HG02981 (cell line): Measurements from ENCODE around the gene BDNF.
"Not testable (repeated sequence)": the region's sequence is repeated elsewhere in the genome, so short reads cannot be mapped to it uniquely, and the experiment has no call there.

Experiments
- ATAC-seq: cut with Tn5 transposase; IDR thresholded peaks from one replicate; pipeline ENCODE4 v1.9.1; 2021; ENCODE audit warnings: mild to moderate bottlenecking, moderate library complexity; ENCODE audit not compliant: unreplicated experiment

The BDNF gene

DNA sequence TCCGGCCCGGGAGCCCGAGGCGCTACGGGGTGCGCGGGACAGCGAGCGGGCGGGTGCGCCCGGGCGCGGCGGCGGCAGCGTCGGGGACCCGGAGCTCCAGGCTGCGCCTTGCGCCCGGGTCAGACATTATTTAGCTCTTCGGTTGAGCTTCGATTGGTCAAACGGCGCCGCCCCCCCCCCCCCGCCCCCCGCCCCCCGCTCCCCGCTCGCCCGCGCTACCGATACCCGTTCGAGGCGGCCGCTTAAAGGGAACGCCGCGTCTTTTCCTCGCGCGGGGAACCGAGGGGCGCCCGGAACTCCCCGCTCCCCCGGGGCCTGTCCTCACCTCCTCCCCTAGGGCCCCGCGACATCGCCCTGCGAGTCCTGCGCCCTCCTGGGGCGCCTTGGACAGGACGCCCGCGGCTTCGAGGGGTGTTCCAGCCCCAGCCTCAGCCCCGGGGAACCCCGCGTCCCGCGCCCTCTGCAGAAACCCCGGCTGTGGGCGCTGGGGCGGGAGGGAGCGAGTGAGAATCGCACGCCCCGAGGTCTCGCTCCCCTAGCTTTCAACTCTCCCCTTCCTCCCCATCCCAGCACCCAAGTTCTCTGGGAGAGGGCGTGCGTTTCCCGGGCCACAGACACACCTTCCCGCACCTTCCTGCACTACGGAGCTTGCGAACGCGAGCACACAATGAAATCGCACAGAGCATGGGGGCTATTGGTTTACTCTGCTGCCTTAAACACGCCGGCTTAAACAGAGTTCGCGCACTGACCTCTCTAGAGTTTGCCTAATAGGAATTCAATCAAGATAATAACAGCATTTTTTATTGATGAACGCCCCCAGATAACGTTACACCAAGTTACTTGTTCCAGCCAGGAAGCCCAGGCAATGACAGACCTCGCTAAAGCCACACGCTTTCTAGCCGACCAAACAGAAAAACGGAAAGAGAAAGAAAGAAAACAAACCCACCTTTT is at the start of gene BDNF:
BDNF (minus strand) TSS at position 105 of the 951 bp plus-strand sequence. CDS start 41,891 bp downstream, outside the sequence.
- no peak for ATAC-seq

DNA sequence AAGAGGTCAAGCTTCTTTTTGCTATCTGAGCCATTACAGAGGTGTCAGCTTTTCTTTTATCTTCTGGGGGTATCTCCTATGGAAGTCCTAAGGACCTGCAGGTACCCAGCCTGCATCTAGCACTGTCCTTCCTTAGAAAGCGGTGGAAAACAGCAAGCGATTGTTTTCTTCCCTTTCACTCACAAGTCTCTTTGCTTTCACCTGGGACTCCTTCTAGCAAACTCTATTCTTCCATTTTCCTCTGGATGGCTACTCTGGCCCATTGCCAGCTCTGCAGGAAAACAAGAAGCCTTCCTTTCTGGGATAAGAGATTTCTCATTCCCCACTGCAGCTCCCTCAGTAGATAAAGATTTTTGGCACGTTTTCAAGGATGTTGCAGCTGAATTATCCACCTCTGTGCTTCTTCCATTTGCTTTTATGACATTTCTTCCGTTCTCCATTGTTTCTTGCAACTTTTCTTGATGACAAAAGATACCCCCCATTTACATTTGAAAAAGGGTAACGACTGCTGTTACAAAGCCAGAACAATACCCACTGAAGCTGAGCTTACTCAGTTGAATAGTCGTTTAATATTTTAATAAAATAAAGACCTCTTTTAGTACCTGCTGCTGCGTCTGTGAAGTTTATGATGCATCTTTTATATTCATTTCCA is 40.2 kb upstream of the BDNF start:
- ATAC-seq, result no peak

DNA sequence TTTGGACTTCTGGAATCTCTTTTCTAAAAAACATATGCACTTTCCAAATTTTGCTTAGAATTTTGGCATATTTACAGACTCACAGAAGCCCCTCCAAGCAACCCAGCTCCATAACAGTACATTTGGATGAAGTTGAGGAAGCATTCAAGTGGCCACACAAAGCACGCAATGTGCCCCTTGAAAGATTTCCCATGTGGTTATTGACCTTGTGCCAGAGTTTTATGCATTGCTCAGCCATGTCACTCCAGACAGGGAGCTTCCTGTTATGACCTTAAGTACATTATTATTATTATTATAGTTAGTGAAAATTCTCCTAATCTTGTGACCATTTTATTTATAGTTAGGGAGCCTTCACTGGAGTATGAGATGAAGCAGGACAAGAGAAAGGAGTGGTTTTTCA is 35.0 kb upstream of the BDNF start:
- no peak for ATAC-seq

DNA sequence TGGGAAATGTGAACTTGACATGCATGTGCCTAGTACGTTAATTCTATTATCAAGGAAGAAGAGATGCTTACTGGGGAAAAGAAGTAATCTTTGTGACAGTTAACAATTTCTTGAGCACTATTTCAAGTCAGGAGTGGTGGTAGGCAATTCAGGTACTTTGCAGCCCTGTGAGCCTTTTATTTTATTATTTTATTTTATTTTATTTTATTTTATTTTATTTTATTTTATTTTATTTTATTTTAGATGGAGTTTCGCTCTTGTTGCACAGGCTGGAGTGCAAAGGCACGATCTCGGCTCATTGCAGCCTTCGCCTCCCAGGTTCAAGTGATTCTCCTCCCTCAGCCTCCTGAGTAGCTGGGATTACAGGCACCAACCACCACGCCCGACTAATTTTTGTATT is 31.5 kb upstream of the BDNF start:
- ATAC-seq, result not testable (repeated sequence)

DNA sequence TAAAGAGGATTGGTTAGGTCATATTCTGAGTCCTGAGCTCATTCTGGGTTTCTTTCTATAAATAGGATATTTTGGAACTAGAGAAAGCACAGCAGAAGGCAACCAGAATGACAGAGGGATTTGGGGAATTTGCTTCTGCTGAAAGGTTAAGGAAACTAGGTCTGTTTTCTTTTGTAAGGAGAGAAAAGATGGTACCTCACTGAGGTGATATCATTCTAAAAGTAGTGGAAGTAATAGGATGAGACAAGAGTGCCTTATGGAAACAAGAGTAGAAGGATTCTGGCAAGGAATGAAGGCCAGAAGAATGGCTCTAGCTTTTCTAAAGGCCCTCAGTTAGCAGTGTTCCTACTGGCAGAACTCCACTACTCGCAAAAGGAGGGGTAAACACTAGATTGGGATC is 26.7 kb upstream of the BDNF start:
- no peak for ATAC-seq

DNA sequence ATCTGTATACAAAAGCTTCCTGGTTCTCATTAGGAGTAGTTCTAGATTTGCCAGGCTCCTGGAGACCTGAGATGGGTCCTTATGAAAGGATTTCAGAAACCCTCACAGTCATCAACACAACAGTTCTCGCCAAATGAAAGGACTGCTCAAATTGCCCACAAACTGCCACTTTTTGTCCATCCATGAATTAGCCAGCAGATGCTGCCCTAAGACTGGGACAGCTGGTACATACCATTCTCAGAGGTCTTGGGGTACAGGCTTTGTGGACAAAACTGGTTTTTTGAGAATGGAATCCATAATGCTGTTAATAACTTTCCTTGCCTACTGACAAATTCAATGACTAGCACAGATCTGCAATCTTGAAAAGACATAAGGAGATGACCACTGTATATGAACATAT is 23.4 kb upstream of the BDNF start:
- no peak for ATAC-seq

DNA sequence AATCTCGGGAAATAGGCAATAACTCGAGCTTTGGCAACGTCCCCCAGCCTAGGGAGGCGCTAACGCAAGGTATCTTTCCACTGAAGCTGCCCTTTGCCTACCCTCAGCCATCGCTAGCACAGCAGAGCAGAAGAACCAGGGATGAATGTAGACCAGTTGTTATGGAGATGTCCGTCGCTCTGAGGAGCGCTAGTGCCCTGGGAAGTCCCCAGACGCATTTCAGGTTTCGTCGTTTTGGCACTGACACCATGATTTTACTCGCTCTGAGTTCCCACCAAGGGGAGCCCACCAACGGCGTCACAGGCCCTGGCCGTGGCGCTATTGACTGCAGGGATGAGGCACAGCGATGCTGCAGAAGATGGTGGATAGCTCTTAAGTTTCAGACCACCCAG is 22.7 kb upstream of the BDNF start:
- no peak for ATAC-seq

DNA sequence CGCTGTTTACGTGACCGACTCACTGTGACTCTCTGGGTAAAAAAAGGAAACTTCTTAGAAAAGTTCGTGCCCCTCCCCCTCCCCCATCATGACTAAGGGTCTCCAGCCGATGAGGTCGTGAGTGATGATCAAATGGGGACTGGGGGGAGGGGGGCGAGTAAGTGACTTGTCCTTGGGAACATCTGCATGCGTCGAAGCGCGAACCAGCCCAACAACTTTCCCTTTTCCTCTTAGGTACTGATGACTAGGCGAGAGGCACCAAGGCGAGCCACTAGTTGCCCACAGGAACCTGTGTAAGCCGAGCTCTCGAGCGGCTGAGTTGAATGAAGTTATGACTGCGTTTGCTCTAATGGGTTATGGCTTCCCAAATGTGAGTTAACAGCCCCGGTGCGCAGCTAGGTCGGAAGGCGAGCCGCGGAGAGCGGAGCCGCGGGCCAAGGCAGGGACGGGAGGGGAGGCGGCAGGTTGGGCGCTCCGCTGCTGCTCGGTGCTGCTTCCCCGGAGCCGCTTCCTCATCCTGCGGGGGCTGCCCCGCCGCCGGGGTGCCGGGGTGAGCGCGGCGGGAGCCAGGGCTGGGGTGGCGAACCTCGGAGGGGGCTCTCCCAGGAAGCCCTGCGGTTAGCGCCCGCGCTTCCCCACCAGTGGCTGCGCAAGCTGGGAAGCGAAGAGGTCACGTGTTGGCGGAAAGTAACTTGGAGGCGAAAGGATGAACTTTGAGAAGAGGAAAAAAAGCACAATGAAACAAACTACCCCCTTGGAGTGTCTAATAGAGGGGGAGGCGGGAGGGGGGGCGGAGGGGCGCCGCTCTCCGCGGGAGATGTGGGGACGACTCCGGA is 22.1 kb upstream of the BDNF start:
- no peak for ATAC-seq

DNA sequence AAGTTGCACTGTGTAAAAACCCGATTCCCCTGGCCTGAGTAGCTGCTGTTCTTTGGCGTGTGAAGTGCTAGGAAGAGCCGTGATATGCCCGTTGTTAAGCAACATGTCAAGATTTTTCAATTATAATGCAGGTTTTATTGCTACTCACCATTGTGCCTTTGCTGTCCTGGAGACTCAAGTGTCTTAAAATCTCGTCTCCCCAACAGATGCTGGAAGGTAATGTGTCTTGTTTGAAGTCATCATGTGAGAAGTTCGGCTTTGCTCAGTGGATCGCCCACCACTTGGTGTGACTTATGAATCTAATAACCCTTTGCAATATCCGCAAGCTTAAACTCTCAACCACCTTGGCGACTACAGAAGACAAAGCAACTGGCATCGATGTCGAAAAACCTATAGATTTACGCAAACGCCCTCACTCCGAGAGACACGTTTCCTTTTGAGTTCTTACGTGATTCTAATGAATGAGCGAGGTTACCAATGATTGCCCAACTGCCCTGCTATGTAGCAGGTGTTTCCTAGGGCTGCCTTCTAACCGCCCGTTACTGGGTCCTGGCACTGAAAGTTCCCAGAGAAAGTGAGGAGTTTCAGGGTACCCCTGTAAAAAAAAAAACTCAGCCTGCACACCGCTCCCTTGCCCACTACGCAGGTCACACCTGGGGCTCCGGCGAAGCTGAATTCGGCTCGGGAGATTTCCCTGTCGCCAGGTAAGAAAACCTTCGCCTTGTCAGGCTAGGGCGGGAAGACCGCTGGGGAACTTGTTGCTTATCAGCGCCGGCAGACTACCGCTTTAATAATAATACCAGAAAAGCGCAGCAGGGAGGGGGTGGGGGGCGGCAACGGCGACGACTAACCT is 21.2 kb upstream of the BDNF start:
- ATAC-seq, result no peak

DNA sequence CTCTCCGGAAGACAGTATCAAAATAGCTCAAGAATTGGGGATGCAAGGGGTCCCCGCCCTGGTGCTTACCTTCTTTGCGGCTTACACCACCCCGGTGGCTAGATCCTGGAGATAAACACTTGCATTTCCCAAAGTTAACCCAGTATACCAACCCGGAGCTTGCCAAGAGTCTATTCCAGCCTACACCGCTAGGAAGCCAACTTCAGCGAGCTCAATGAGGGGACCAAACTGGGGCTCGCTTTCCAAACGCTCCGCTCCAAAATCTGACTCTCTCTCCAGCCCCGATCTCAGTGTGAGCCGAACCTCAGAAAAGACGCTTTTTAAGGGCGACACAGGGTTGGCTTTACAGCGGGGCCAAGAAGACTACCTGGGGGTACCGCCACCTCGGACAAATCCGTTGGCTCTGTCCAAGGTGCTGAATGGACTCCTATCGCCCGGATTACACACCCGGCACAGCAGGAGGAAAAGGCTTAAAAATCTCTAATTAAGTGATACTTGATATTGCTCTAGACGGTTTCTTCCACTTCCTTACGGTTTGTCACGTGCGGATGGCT is 20.1 kb upstream of the BDNF start:
- no peak for ATAC-seq

DNA sequence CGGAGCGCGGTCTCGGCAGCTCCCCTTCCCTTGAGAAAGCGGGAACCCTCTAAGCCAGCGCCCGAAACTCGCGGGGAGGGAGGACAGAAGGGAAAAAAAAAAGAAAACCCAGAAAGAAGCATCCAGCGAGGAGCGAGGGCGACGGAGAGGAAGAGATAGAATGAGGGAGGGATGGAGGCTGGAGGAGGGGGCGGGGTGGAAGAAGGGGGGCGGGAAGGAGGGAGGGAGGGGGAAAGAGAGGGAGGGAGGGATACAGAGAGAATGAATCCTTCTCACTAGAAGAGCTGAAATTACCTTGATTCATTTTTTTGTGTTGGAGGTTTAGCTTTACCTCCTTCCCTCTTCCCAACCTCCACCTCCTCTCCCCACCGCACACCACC is 19.3 kb upstream of the BDNF start:
- no peak for ATAC-seq

DNA sequence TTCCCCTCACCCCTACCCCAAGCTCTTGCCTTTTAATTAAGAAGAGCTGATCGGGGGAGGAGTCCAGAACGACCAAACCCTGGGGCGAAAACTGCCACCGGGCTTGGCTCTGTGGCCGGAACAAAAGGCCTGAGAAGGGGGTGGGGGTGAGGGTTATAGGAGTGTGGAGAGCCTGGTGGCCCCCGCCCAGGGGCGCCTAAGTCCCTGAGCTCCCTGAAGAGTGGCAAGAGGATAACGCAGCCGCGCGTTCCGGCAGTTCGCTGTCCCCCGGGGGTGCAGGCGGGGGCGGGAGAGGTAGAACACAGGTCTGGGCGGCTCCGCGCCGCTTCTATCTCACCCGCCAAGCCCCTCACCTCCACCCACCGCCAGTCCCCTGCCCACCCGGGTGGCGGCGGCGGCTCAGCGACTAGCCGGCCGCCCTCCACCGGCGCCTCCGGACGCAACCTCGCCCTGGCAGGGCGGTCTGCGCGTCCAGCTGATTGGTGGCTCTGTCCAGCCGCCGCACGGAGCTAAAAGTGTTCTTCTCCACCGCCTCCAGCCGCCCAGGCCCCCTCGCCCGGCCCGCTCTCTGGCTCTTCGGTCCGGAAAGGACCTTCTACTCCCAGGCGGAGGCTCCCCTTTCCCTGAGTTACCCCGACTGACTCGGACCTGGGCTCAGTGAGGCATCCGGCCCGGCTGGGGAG is 18.7 kb upstream of the BDNF start:
- no peak for ATAC-seq

DNA sequence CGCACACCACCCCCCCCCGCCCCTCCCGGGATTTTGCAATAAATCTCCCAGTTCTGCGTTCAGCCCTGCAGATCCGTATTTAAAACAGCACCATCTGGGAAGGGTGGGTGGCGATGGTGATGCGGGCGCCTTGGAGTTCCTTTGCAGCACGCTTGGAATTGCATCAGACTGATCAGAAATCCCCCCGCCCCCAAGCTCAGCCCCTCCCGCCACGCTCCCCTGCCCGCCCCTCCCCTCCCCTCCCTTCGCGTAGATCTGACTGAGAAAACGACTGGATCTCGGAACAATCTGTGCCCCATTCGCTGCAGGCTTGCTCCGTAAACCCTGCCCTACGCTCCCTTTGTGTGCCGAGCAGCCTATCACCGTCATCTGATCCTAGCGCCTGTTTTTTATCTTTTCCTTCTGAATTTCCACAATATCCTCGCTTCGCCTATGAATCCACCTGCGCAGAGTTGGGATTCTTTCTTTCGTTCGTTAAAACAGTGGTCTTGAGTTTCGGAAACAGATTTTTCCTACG is 18.1 kb upstream of the BDNF start:
- ATAC-seq, result no peak

DNA sequence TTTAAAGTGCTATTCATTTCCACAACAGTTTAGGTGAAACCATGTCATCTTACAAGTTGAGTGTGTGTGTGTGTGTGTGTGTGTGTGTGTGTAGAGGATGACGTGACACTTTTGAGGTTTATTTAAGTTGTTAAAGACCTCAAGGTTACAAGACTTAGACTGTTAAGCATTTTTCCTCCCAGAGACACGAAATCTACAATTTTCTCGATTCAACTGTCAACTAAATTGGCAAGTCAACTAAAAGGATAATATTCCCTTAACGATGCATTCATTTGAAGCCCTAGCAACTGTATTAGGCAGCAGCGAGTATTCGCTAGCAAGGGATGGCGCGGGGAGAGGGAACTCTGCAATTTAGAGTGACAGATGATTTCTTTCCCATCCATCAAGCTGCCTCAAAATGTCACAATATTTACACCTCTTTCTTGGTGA is 17.6 kb upstream of the BDNF start:
- no peak for ATAC-seq

DNA sequence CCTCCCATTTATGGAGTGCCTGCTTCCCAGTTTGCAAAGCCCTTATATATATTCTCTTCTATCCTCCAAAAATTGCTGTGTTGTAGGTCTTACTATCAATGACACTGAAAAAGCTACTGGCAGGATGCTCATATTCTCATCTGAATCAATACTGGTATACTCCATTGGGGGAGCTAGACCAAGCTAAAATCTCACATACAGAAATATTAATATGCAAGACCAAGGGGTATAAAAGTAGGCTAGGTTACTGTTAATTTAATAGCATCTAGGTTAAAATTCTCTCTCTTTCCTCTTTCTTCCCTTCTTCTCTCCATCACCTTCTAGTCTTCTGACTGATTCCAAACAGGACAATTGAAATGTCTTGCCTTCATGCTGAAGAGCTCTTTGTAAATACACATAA is 17.1 kb upstream of the BDNF start:
- ATAC-seq, result no peak

DNA sequence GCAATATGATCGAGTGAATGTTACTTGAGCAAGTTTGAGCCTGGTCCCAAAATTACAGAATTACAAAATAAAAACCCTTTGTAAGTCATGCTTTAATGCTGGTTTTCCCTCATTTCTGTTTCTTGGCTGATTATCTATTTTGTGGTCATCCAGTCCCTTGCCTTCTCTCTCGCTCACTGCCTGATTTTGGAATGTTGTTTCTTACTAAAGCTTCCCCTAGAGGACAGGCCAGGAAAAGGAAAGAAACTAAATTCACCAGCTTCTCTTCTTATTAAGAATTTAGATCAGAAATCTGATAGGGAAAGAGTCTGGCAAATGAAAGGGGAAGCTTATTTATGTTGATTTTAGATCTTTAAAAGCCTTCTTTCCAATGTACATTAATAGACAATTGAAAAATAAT is 16.6 kb upstream of the BDNF start:
- ATAC-seq, result no peak

DNA sequence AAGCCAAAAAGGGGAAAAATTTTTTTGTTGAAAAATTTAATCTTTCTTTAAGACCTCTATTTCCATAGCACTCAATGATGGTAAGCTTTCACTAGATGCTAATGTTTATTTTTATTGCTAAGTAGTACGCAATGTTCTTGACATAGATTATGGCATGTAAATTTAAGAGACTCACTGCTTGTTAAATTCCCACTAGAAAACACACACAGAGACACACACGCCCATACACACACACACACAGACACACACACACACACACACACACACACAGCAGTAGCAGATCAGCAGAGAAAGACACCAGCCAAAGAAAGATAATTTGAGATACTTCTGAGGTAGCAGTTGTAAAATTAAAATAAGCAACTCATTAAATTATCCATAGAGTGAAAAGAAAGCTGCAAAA is 16.0 kb upstream of the BDNF start:
- ATAC-seq, result no peak

DNA sequence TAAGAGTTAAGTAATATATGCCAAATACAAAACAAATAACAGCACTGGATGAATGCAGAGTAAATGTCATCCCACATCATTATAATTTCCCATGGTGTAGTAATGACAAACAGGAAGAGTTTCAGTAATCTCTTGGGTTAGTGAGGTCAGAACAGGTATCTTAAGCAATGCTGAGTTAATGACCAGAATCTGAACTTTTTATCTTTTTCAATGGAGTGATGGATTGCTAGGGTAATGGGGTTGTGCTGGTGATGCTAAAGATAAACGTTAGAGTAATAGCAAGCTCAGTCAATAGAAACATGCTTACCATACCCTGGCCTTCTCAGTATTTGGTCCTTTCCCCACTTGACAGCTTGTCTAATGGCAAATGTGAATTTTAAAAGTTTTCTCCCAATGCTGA is 11.5 kb upstream of the BDNF start:
- no peak for ATAC-seq

DNA sequence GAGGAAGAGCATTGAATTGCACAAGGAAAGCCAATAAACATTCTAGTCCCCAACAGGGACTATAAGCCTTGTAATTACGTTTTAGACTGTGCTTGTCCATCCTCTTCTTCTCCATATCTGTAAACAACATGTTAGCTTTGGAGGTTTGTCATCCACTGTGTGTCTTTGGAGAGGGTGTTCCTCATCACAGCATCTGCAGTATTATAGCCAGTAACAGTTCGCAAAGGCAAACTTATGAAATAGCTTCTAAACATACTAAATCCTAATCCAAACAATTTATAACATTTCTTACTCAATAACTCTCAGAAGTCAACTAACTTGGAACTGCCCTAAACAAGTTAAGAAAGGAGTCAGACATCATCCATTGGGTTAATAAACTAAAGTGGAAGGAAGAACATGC is 10.3 kb upstream of the BDNF start:
- ATAC-seq, result no peak
